Neural progenitor cell (in vitro differentiated cells): Measurements from ENCODE around the gene GPR15. TPM values are rescaled to one million over a fixed set of nuclear protein-coding genes. Genes with fewer than 3 reads are reported as not detected.

Experiments
- DNase-seq: peaks from one replicate; pipeline ENCODE4 v3.0.0-alpha.2; 2016; ENCODE audit warnings: low spot score
- H2AFZ ChIP-seq: fragments of 200-600 bp; sonication (generic); replicated peaks from 2 replicates; pipeline ENCODE4 v1.6.1; 2016; ENCODE audit warnings: antibody characterized with exemption
- H3F3A ChIP-seq: fragments of 200-600 bp; sonication (generic); 2 replicates; pipeline ENCODE4 v1.6.1; 2016; ENCODE audit warnings: antibody characterized with exemption, low read depth
- H3K27ac ChIP-seq: fragments of 200-600 bp; sonication (generic); 2 replicates; pipeline ENCODE4 v1.5.1; 2016; ENCODE audit warnings: mild to moderate bottlenecking
- H3K27me3 ChIP-seq: fragments of 200-600 bp; sonication (generic); 2 replicates; pipeline ENCODE4 v1.6.1; 2016; ENCODE audit warnings: mild to moderate bottlenecking, moderate library complexity
- H3K36me3 ChIP-seq: fragments of 200-600 bp; sonication (generic); 2 replicates; pipeline ENCODE4 v1.5.1; 2016
- H3K4me1 ChIP-seq: fragments of 200-600 bp; sonication (generic); 2 replicates; pipeline ENCODE4 v1.6.1; 2016; ENCODE audit warnings: mixed run types
- H3K4me2 ChIP-seq: fragments of 200-600 bp; sonication (generic); 2 replicates; pipeline ENCODE4 v1.6.1; 2016
- H3K4me3 ChIP-seq: fragments of 200-600 bp; sonication (generic); 2 replicates; pipeline ENCODE4 v1.5.1; 2016
- H3K79me2 ChIP-seq: fragments of 200-600 bp; sonication (generic); 2 replicates; pipeline ENCODE4 v1.6.1; 2016; ENCODE audit warnings: low read depth
- H3K9ac ChIP-seq: fragments of 200-600 bp; sonication (generic); 2 replicates; pipeline ENCODE4 v1.6.1; 2016
- H3K9me3 ChIP-seq: fragments of 200-600 bp; sonication (generic); 2 replicates; pipeline ENCODE4 v1.5.1; 2016; ENCODE audit warnings: low read depth
- H4K20me1 ChIP-seq: fragments of 200-600 bp; sonication (generic); 2 replicates; pipeline ENCODE4 v1.6.1; 2016; ENCODE audit warnings: low read depth
- H3K27ac Mint-ChIP-seq: 3 replicates; pipeline ENCODE4 v1.8.0; 2021; ENCODE audit warnings: mixed read lengths
- H3K27me3 Mint-ChIP-seq: 2 replicates; pipeline ENCODE4 v1.8.0; 2022; ENCODE audit warnings: low read depth, mild to moderate bottlenecking, inconsistent platforms, moderate library complexity, mixed read lengths; ENCODE audit not compliant: insufficient read depth
- H3K36me3 Mint-ChIP-seq: 3 replicates; pipeline ENCODE4 v1.8.0; 2021; ENCODE audit warnings: mixed read lengths
- H3K4me1 Mint-ChIP-seq: 3 replicates; pipeline ENCODE4 v1.8.0; 2021; ENCODE audit warnings: mixed read lengths
- H3K4me3 Mint-ChIP-seq: 3 replicates; pipeline ENCODE4 v1.8.0; 2021; ENCODE audit warnings: mild to moderate bottlenecking, moderate library complexity, mixed read lengths
- H3K9me3 Mint-ChIP-seq: 3 replicates; pipeline ENCODE4 v1.8.0; 2020; ENCODE audit warnings: mixed read lengths
- CTCF ChIP-seq: fragments of 200-600 bp; sonication (generic); IDR thresholded peaks from 2 replicates; pipeline ENCODE4 v1.5.1; 2017; ENCODE audit warnings: antibody characterized with exemption, mild to moderate bottlenecking
- EZH2 ChIP-seq: fragments of 200-600 bp; sonication (generic); IDR thresholded peaks from 2 replicates; pipeline ENCODE4 v1.6.1; 2017; ENCODE audit warnings: antibody characterized with exemption, mild to moderate bottlenecking, moderate library complexity
- EZH2phosphoT487 ChIP-seq: fragments of 200-600 bp; sonication (generic); IDR thresholded peaks from 2 replicates; pipeline ENCODE4 v1.6.1; 2017; ENCODE audit warnings: antibody characterized with exemption
- total RNA-seq: library from RNA; depleted of rRNA; stranded (reverse); fragments of >200 nt; gene quantifications from 2 replicates; pipeline ENCODE4 v1.2.3, GENCODE V29; 2015; ENCODE audit warnings: low replicate concordance

The GPR15 gene
- total RNA-seq, 1 donor from 2014 or later: not detected

GRCh38 chr3:98532709-98533571 lies 1.2 kb downstream of the GPR15 start:
- no peak overlapping the region for H3K27ac ChIP-seq
- H3K4me1 ChIP-seq: peaks cover 15% of the 10 kb centered on the region
- H3K9me3 ChIP-seq: no peaks in the 10 kb centered on the region
- no peaks in the 10 kb centered on the region for H3K36me3 ChIP-seq
- no peak overlapping the region for H3K4me3 Mint-ChIP-seq
- H3K27me3 Mint-ChIP-seq: peaks cover 4% of the 10 kb centered on the region
- no peak overlapping the region for H3K9ac ChIP-seq
- peaks cover 3% of the 10 kb centered on the region for H3K4me1 Mint-ChIP-seq
- H2AFZ ChIP-seq: no peak overlapping the region
- TF ChIP-seq CTCF (no peak), EZH2 (no peak), EZH2phosphoT487 (no peak)
- H3F3A ChIP-seq: no peaks in the 10 kb centered on the region
- H3K4me2 ChIP-seq: no peak overlapping the region
- DNase-seq: no peak
- no peak overlapping the region for H3K27ac Mint-ChIP-seq
- H3K27me3 ChIP-seq: peaks cover 29% of the 10 kb centered on the region
- no peaks in the 10 kb centered on the region for H3K9me3 Mint-ChIP-seq
- no peaks in the 10 kb centered on the region for H3K36me3 Mint-ChIP-seq
- no peaks in the 10 kb centered on the region for H3K79me2 ChIP-seq
- H4K20me1 ChIP-seq: peaks cover 4% of the 10 kb centered on the region
- H3K4me3 ChIP-seq: no peak overlapping the region

- Histone ChIP-seq H2AFZ (no peak overlapping the region), H3K4me2 (no peak overlapping the region), H3K27me3 (peaks cover 22% of the 10 kb centered on the region), H3K9ac (no peak overlapping the region), H3K36me3 (no peaks in the 10 kb centered on the region), H3K4me1 (peaks cover 3% of the 10 kb centered on the region), H3K9me3 (no peaks in the 10 kb centered on the region), H3F3A (no peaks in the 10 kb centered on the region), H3K27ac (no peak overlapping the region), H3K79me2 (no peaks in the 10 kb centered on the region), H3K4me3 (no peak overlapping the region), H4K20me1 (peaks cover under 1% of the 10 kb centered on the region)
- no peaks in the 10 kb centered on the region for H3K4me1 Mint-ChIP-seq
- no peaks in the 10 kb centered on the region for H3K36me3 Mint-ChIP-seq
- no peaks in the 10 kb centered on the region for H3K9me3 Mint-ChIP-seq
- H3K27ac Mint-ChIP-seq: no peak overlapping the region
- peaks cover 4% of the 10 kb centered on the region for H3K27me3 Mint-ChIP-seq
- no peak overlapping the region for H3K4me3 Mint-ChIP-seq
- no peak for DNase-seq
- TF ChIP-seq CTCF (no peak), EZH2phosphoT487 (no peak), EZH2 (no peak)
Observed at GRCh38 chr3:98534168-98534567, 2.4 kb downstream of the GPR15 start.

- no peaks in the 10 kb centered on the region for H3K9me3 ChIP-seq
- no peaks in the 10 kb centered on the region for H3K79me2 ChIP-seq
- no peaks in the 10 kb centered on the region for H3K36me3 Mint-ChIP-seq
- peaks cover 17% of the 10 kb centered on the region for H3K27me3 ChIP-seq
- DNase-seq: no peak
- no peak overlapping the region for H3K4me3 Mint-ChIP-seq
- H3K4me1 ChIP-seq: no peaks in the 10 kb centered on the region
- H3K27ac ChIP-seq: no peak overlapping the region
- H3K27ac Mint-ChIP-seq: no peak overlapping the region
- H3F3A ChIP-seq: no peaks in the 10 kb centered on the region
- H4K20me1 ChIP-seq: no peaks in the 10 kb centered on the region
- H3K27me3 Mint-ChIP-seq: peaks cover 4% of the 10 kb centered on the region
- H3K9ac ChIP-seq: no peak overlapping the region
- H2AFZ ChIP-seq: no peak overlapping the region
- no peaks in the 10 kb centered on the region for H3K9me3 Mint-ChIP-seq
- TF ChIP-seq EZH2: no peak
- TF ChIP-seq EZH2phosphoT487: no peak
- no peak for TF ChIP-seq CTCF
- H3K36me3 ChIP-seq: no peaks in the 10 kb centered on the region
- no peaks in the 10 kb centered on the region for H3K4me1 Mint-ChIP-seq
- H3K4me3 ChIP-seq: no peak overlapping the region
- no peak overlapping the region for H3K4me2 ChIP-seq
Observed at GRCh38 chr3:98534734-98535133, 3.0 kb downstream of the GPR15 start.
